Neural progenitor cell (in vitro differentiated cells): Measurements from ENCODE around the gene MED1.

ENCODE experiments used
- CTCF ChIP-seq: fragments of 200-600 bp; sonication (generic); IDR thresholded peaks from 2 replicates; pipeline ENCODE4 v1.5.1; 2017; ENCODE audit warnings: antibody characterized with exemption, mild to moderate bottlenecking
- EZH2 ChIP-seq: fragments of 200-600 bp; sonication (generic); IDR thresholded peaks from 2 replicates; pipeline ENCODE4 v1.6.1; 2017; ENCODE audit warnings: antibody characterized with exemption, mild to moderate bottlenecking, moderate library complexity
- EZH2phosphoT487 ChIP-seq: fragments of 200-600 bp; sonication (generic); IDR thresholded peaks from 2 replicates; pipeline ENCODE4 v1.6.1; 2017; ENCODE audit warnings: antibody characterized with exemption

GRCh38 chr17:39400547-39401411 is 50.3 kb downstream of the MED1 start:
- TF ChIP-seq EZH2phosphoT487 (no peak), CTCF (no peak), EZH2 (no peak)
